GM12891 (cell line): Measurements from ENCODE around the gene MYO15B.

Experiments
- PAX5 ChIP-seq: IDR thresholded peaks from 2 replicates; pipeline ENCODE4 v1.6.1; 2011; ENCODE audit warnings: low read length, moderate library complexity, mild to moderate bottlenecking; ENCODE audit not compliant: insufficient read depth, severe bottlenecking
- POLR2A ChIP-seq: IDR thresholded peaks from 2 replicates; pipeline ENCODE4 v1.6.1; 2011; ENCODE audit warnings: low read depth, low read length, control low read depth
- POLR2AphosphoS5 ChIP-seq: IDR thresholded peaks from 2 replicates; pipeline ENCODE4 v1.6.1; 2011; ENCODE audit warnings: low read depth, low read length, control low read depth
- SPI1 ChIP-seq: IDR thresholded peaks from 2 replicates; pipeline ENCODE4 v1.6.1; 2011; ENCODE audit warnings: low read depth, low read length, control low read depth
- TAF1 ChIP-seq: IDR thresholded peaks from 2 replicates; pipeline ENCODE4 v1.6.1; 2011; ENCODE audit warnings: low read depth, low read length, control low read depth

- TF ChIP-seq TAF1 (no peak), POLR2AphosphoS5 (no peak), POLR2A (no peak), PAX5 (no peak), SPI1 (no peak)
These were observed 22.0 kb upstream of the MYO15B start for GRCh38 chr17:75565618-75566017.
